GM19463 (cell line): Measurements from ENCODE around the gene ARHGAP23.
"Not testable (repeated sequence)": the region's sequence is repeated elsewhere in the genome, so short reads cannot be mapped to it uniquely, and the experiment has no call there.

ENCODE experiments used
- ATAC-seq: cut with Tn5 transposase; IDR thresholded peaks from one replicate; pipeline ENCODE4 v1.9.1; 2021; ENCODE audit warnings: mild to moderate bottlenecking, moderate library complexity; ENCODE audit not compliant: unreplicated experiment

Gene ARHGAP23

GRCh38 chr17:38420518-38420917 is 7.7 kb upstream of the ARHGAP23 start:
- ATAC-seq: no peak

GRCh38 chr17:38421171-38421841 is 7.0 kb upstream of the ARHGAP23 start:
- no peak for ATAC-seq

GRCh38 chr17:38421871-38422827 is 6.1 kb upstream of the ARHGAP23 start:
- no peak for ATAC-seq

GRCh38 chr17:38424297-38424972 is 3.8 kb upstream of the ARHGAP23 start:
- no peak for ATAC-seq

- no peak for ATAC-seq
These were observed 3.2 kb upstream of the ARHGAP23 start for GRCh38 chr17:38425031-38425430.

- no peak for ATAC-seq
These were observed 2.5 kb upstream of the ARHGAP23 start for GRCh38 chr17:38425744-38426143.

GRCh38 chr17:38426441-38426840 is 1.8 kb upstream of the ARHGAP23 start:
- no peak for ATAC-seq

GRCh38 chr17:38427160-38427949 is 909 bp upstream of the ARHGAP23 start:
- no peak for ATAC-seq

GRCh38 chr17:38428643-38429371 is 543 bp downstream of the ARHGAP23 start:
- ATAC-seq: no peak

GRCh38 chr17:38429476-38430100 is 1.3 kb downstream of the ARHGAP23 start:
- ATAC-seq: no peak

GRCh38 chr17:38430316-38430715 is 2.1 kb downstream of the ARHGAP23 start:
- ATAC-seq: no peak

- ATAC-seq: no peak
These were observed 2.6 kb downstream of the ARHGAP23 start for GRCh38 chr17:38430822-38431221.

- ATAC-seq: no peak
These were observed 3.3 kb downstream of the ARHGAP23 start for GRCh38 chr17:38431346-38432145.

- no peak for ATAC-seq
These were observed 6.0 kb downstream of the ARHGAP23 start for GRCh38 chr17:38434178-38434665.

- ATAC-seq: no peak
These were observed 7.5 kb downstream of the ARHGAP23 start for GRCh38 chr17:38435795-38436194.

GRCh38 chr17:38436386-38436785 is 8.1 kb downstream of the ARHGAP23 start:
- ATAC-seq: no peak

GRCh38 chr17:38437313-38437712 is 9.0 kb downstream of the ARHGAP23 start:
- ATAC-seq: not testable (repeated sequence)

GRCh38 chr17:38439436-38439835 is 11.2 kb downstream of the ARHGAP23 start:
- no peak for ATAC-seq
